RWPE1 (cell line): ENCODE data around the gene ARHGDIB.
A peak's percentile ranks its signal among the peaks of the same experiment; 100 is the strongest.

ENCODE experiments used
- CTCF ChIA-PET: fragments of 350-600 bp; sonication (Branson Sonifier 250); formaldehyde crosslinking; extraction: SDS; loops from one replicate; lab custom pipeline; 2021; lab: Yijun Ruan, JAX
- POLR2A ChIA-PET: fragments of 400-600 bp; formaldehyde crosslinking; extraction: SDS; loops from one replicate; lab custom pipeline; 2020; ENCODE audit warnings: antibody characterized with exemption; ENCODE audit not compliant: low non-redundant PET; lab: Yijun Ruan, JAX
- DNase-seq: peaks from one replicate; pipeline ENCODE4 v3.0.0; 2012; ENCODE audit warnings: low spot score
- H3K27ac ChIP-seq: fragments of 450-650 bp; 2 replicates; pipeline ENCODE4 v1.5.1; 2017
- CTCF ChIP-seq: fragments of 450-650 bp; conservative IDR thresholded peaks from 2 replicates; pipeline ENCODE4 v1.5.1; 2017; ENCODE audit warnings: low read depth, mild to moderate bottlenecking

The ARHGDIB gene

GRCh38 chr12:14950982-14951746, 10.2 kb downstream of the ARHGDIB start:
- H3K27ac ChIP-seq: no peak overlapping the region
- CTCF ChIA-PET: no interaction called here
- no peak for TF ChIP-seq CTCF
- peak; percentile 81 for DNase-seq
- POLR2A ChIA-PET: no interaction called here

GRCh38 chr12:14950421-14950820, 11.0 kb downstream of the ARHGDIB start:
- TF ChIP-seq CTCF: no peak
- CTCF ChIA-PET: no interaction called here
- DNase-seq: no peak
- H3K27ac ChIP-seq: no peak overlapping the region
- POLR2A ChIA-PET: no interaction called here

- no peak overlapping the region for H3K27ac ChIP-seq
- no peak for DNase-seq
- no peak for TF ChIP-seq CTCF
- CTCF ChIA-PET: no interaction called here
- POLR2A ChIA-PET: no interaction called here
Observed at GRCh38 chr12:14949631-14950030, 11.8 kb downstream of the ARHGDIB start.

GRCh38 chr12:14948672-14949071, 12.7 kb downstream of the ARHGDIB start:
- no peak for DNase-seq
- POLR2A ChIA-PET: no interaction called here
- H3K27ac ChIP-seq: no peak overlapping the region
- CTCF ChIA-PET: interaction anchor here (0.6 kb wide), 1 partner anchor 167 kb away, joined by 3 read pairs; no protein-coding TSS in a partner anchor
- no peak for TF ChIP-seq CTCF

GRCh38 chr12:14946861-14947260, 14.5 kb downstream of the ARHGDIB start:
- H3K27ac ChIP-seq: no peak overlapping the region
- CTCF ChIA-PET: no interaction called here
- no peak for TF ChIP-seq CTCF
- no peak for DNase-seq
- POLR2A ChIA-PET: no interaction called here

- POLR2A ChIA-PET: no interaction called here
- TF ChIP-seq CTCF: no peak
- H3K27ac ChIP-seq: no peak overlapping the region
- CTCF ChIA-PET: no interaction called here
- DNase-seq: no peak
Observed at GRCh38 chr12:14946162-14946561, 15.2 kb downstream of the ARHGDIB start.
